Thoracic aorta (tissue), 2 donors: ENCODE measurements around the gene PDLIM4. TPM values are rescaled to one million over a fixed set of nuclear protein-coding genes. Genes with fewer than 3 reads are reported as not detected.

Experiments
- ATAC-seq: fragments of 150-250 bp; one replicate; pipeline ENCODE4 v1.8.0; 2017; ENCODE audit warnings: low read depth; ENCODE audit not compliant: insufficient number of reproducible peaks, low FRiP score
- DNase-seq: peaks from one replicate; pipeline ENCODE4 v3.0.0-alpha.2; 2020; ENCODE audit warnings: low spot score
- H3K27ac ChIP-seq, 2 donors: fragments of 200-600 bp; sonication (generic); 1 replicate in 1 of 2; 2 replicates in 1 of 2; pipeline ENCODE4 v1.5.1; 2016; ENCODE audit warnings: mild to moderate bottlenecking in 2 of 2, moderate library complexity in 2 of 2
- H3K27me3 ChIP-seq: fragments of 200-600 bp; sonication (generic); replicated peaks from 2 replicates; pipeline ENCODE4 v1.6.0; 2016; ENCODE audit warnings: mild to moderate bottlenecking; ENCODE audit not compliant: insufficient read depth
- H3K36me3 ChIP-seq: fragments of 200-600 bp; sonication (generic); one replicate; pipeline ENCODE4 v1.5.1; 2016
- H3K4me1 ChIP-seq, 2 donors: fragments of 200-600 bp; sonication (generic); 1 replicate in 1 of 2; 2 replicates in 1 of 2; pipeline versions ENCODE4 v1.5.1 to v1.6.0; 2016; ENCODE audit warnings: low read depth in 2 of 2, mild to moderate bottlenecking in 1 of 2; ENCODE audit not compliant: control insufficient read depth in 1 of 2
- H3K4me3 ChIP-seq: fragments of 200-600 bp; sonication (generic); 2 replicates; pipeline ENCODE4 v1.5.1; 2016; ENCODE audit warnings: mild to moderate bottlenecking
- H3K9me3 ChIP-seq: fragments of 200-600 bp; sonication (generic); 2 replicates; pipeline ENCODE4 v1.5.1; 2016
- CTCF ChIP-seq: fragments of 200-600 bp; sonication (generic); IDR thresholded peaks from one replicate; pipeline ENCODE4 v1.5.1; 2019; ENCODE audit warnings: antibody characterized with exemption
- total RNA-seq, 2 donors: library from RNA; depleted of rRNA; stranded (reverse); fragments of >200 nt; gene quantifications; one replicate each; pipeline versions ENCODE4 v1.1.0 to v1.2.3, GENCODE V29; 2016

PDLIM4 gene
- total RNA-seq, 2 donors from 2014 or later, result 50.6 to 81.0 TPM

- no peak overlapping the region for H3K4me3 ChIP-seq
- H3K27me3 ChIP-seq, result no peaks in the 10 kb centered on the region
- no peak for ATAC-seq
- H3K27ac ChIP-seq, result peak overlapping the region; percentile 62 to 63
- no peaks in the 10 kb centered on the region for H3K36me3 ChIP-seq
- no peak for DNase-seq
- H3K4me1 ChIP-seq, result peaks cover 17 to 49% of the 10 kb centered on the region in 2 donors
- H3K9me3 ChIP-seq, result no peaks in the 10 kb centered on the region
- TF ChIP-seq CTCF, result no peak
Measured at GRCh38 chr5:132253452-132254320, 3.8 kb upstream of the PDLIM4 start.

- no peaks in the 10 kb centered on the region for H3K36me3 ChIP-seq
- peak; percentile 37 for ATAC-seq
- H3K4me1 ChIP-seq, result peaks cover 17 to 57% of the 10 kb centered on the region in 2 donors
- peak overlapping the region; percentile 62 to 63 for H3K27ac ChIP-seq
- TF ChIP-seq CTCF, result no peak
- H3K27me3 ChIP-seq, result no peaks in the 10 kb centered on the region
- H3K4me3 ChIP-seq, result no peak overlapping the region
- no peak for DNase-seq
- H3K9me3 ChIP-seq, result no peaks in the 10 kb centered on the region
Measured at GRCh38 chr5:132254321-132254977, 3.0 kb upstream of the PDLIM4 start.

GRCh38 chr5:132256086-132256782 lies 1.3 kb upstream of the PDLIM4 start:
- Histone ChIP-seq H3K4me1 (peaks cover 30 to 69% of the 10 kb centered on the region in 2 donors), H3K27me3 (no peaks in the 10 kb centered on the region), H3K36me3 (no peaks in the 10 kb centered on the region), H3K27ac (peak overlapping the region in 1 of 2 donors; percentile 98), H3K4me3 (no peak overlapping the region), H3K9me3 (no peaks in the 10 kb centered on the region)
- ATAC-seq, result no peak
- no peak for TF ChIP-seq CTCF
- DNase-seq, result no peak

- Histone ChIP-seq H3K4me3 (peak overlapping the region; percentile 84), H3K27ac (peak overlapping the region in 1 of 2 donors; percentile 98), H3K27me3 (no peaks in the 10 kb centered on the region), H3K9me3 (no peaks in the 10 kb centered on the region), H3K36me3 (no peaks in the 10 kb centered on the region), H3K4me1 (peaks cover 33 to 69% of the 10 kb centered on the region in 2 donors)
- DNase-seq (no peak), ATAC-seq (no peak)
- no peak for TF ChIP-seq CTCF
Measured at GRCh38 chr5:132256783-132257130, 739 bp upstream of the PDLIM4 start.
